Endothelial cell of umbilical vein (primary cell): ENCODE data around the gene IGSF10. TPM values are rescaled to one million over a fixed set of nuclear protein-coding genes. Genes with fewer than 3 reads are reported as not detected.

Experiments
- BruUV-seq: library from RNA; stranded (reverse); fragments of 400-500 nt; replicated peaks from 2 replicates; lab custom pipeline; 2021; lab: Mats Ljungman, UMichigan
- CTCF ChIA-PET: fragments of 300-600, 350-600 bp; sonication (Branson Sonifier 250); formaldehyde crosslinking; loops from one replicate; lab custom pipeline; 2021; ENCODE audit warnings: antibody characterized with exemption, inconsistent platforms; lab: Charles Lee
- POLR2A ChIA-PET: fragments of 300-600, 350-600 bp; sonication (Branson Sonifier 250); formaldehyde crosslinking; loops from one replicate; lab custom pipeline; 2021; ENCODE audit warnings: antibody characterized with exemption, inconsistent platforms; lab: Charles Lee
- DNase-seq: peaks from one replicate; pipeline ENCODE4 v3.0.0-alpha.2; 2011; ENCODE audit warnings: low read depth, low spot score
- FAIRE-seq: peaks from 2 replicates; lab custom pipeline; 2011; peaks lifted over from hg19 to GRCh38; lab: Jason Lieb, UNC
- H2AFZ ChIP-seq: 2 replicates; pipeline ENCODE4 v1.6.0; 2012; ENCODE audit warnings: low read depth, low read length, control low read depth, inconsistent platforms
- H3K27ac ChIP-seq: 2 replicates; pipeline ENCODE4 v1.5.1; 2011; ENCODE audit warnings: low read depth, mild to moderate bottlenecking, control low read depth, low read length, moderate library complexity; ENCODE audit not compliant: insufficient read depth
- H3K27me3 ChIP-seq, 2 experiments: 2 replicates each; pipeline versions ENCODE4 v1.6.0 to v1.6.1; 2011; ENCODE audit warnings: low read length in 2 of 2, mixed read lengths in 1 of 2; ENCODE audit not compliant: control insufficient read depth in 2 of 2, insufficient read depth in 2 of 2
- H3K36me3 ChIP-seq, 2 experiments: 2 replicates in 1 of 2; 3 replicates in 1 of 2; pipeline ENCODE4 v1.5.1; 2011; ENCODE audit warnings: low read length in 2 of 2, mild to moderate bottlenecking in 1 of 2, moderate library complexity in 1 of 2; ENCODE audit not compliant: control insufficient read depth in 2 of 2, insufficient read depth in 2 of 2; ENCODE audit errors: extremely low read depth in 1 of 2
- H3K4me1 ChIP-seq: 3 replicates; pipeline ENCODE4 v1.5.1; 2011; ENCODE audit warnings: mild to moderate bottlenecking, low read length; ENCODE audit not compliant: control insufficient read depth, insufficient read depth; ENCODE audit errors: extremely low read depth
- H3K4me2 ChIP-seq: 2 replicates; pipeline ENCODE4 v1.6.1; 2011; ENCODE audit warnings: low read length, control low read depth, mixed read lengths; ENCODE audit not compliant: insufficient read depth
- H3K4me3 ChIP-seq, 3 experiments: fragments of 200-600 bp in 1 of 3; sonication (generic), shearing (Covaris generic) in 1 of 3; replicated peaks in 1 of 3; 2 replicates each; pipeline ENCODE4 v1.5.1; 2011 to 2016; ENCODE audit warnings: control low read depth in 3 of 3, low read length in 3 of 3, mild to moderate bottlenecking in 2 of 3, inconsistent platforms in 1 of 3, low read depth in 1 of 3, moderate library complexity in 1 of 3; ENCODE audit not compliant: insufficient read depth in 1 of 3
- H3K79me2 ChIP-seq: 2 replicates; pipeline ENCODE4 v1.6.0; 2012; ENCODE audit warnings: low read length, inconsistent platforms; ENCODE audit not compliant: control insufficient read depth, insufficient read depth
- H3K9ac ChIP-seq: replicated peaks from 2 replicates; pipeline ENCODE3; 2011; ENCODE audit warnings: low read length, control low read depth; ENCODE audit not compliant: insufficient read depth; ENCODE audit errors: extremely low read depth
- H3K9me1 ChIP-seq: replicated peaks from 3 replicates; pipeline ENCODE4 v1.6.0; 2011; ENCODE audit warnings: mild to moderate bottlenecking, low read length; ENCODE audit not compliant: control insufficient read depth, insufficient read depth; ENCODE audit errors: extremely low read depth
- H3K9me3 ChIP-seq: replicated peaks from 2 replicates; pipeline ENCODE4 v1.5.1; 2012; ENCODE audit warnings: low read length, inconsistent platforms; ENCODE audit not compliant: control insufficient read depth, insufficient read depth
- H4K20me1 ChIP-seq: replicated peaks from 2 replicates; pipeline ENCODE3; 2011; ENCODE audit warnings: mild to moderate bottlenecking, low read length; ENCODE audit not compliant: control insufficient read depth, insufficient read depth; ENCODE audit errors: extremely low read depth
- EZH2 ChIP-seq: IDR thresholded peaks from 2 replicates; pipeline ENCODE4 v1.6.1; 2012; ENCODE audit warnings: borderline replicate concordance, low read depth, mild to moderate bottlenecking, moderate library complexity, low read length, inconsistent platforms; ENCODE audit not compliant: severe bottlenecking
- FOS ChIP-seq: IDR thresholded peaks from 2 replicates; pipeline ENCODE4 v1.6.1; 2011; ENCODE audit warnings: mild to moderate bottlenecking, low read length, moderate library complexity, borderline replicate concordance; ENCODE audit not compliant: insufficient read depth
- GATA2 ChIP-seq: IDR thresholded peaks from 2 replicates; pipeline ENCODE4 v1.7.0; 2011; ENCODE audit warnings: low read depth, mild to moderate bottlenecking, moderate library complexity, mixed read lengths, low read length; ENCODE audit not compliant: insufficient read length, insufficient read depth
- JUN ChIP-seq: IDR thresholded peaks from 2 replicates; pipeline ENCODE4 v1.6.1; 2011; ENCODE audit warnings: borderline replicate concordance, low read depth; ENCODE audit not compliant: insufficient read length, insufficient read depth
- MYC ChIP-seq: IDR thresholded peaks from one replicate; pipeline ENCODE4 v1.6.1; 2011; ENCODE audit warnings: mild to moderate bottlenecking, low read depth, low read length
- POLR2A ChIP-seq: IDR thresholded peaks from 2 replicates; pipeline ENCODE4 v1.6.1; 2012; ENCODE audit warnings: low read depth, mild to moderate bottlenecking, control low read depth, low read length
- POLR2AphosphoS5 ChIP-seq: IDR thresholded peaks from 2 replicates; pipeline ENCODE4 v1.6.1; 2012; ENCODE audit warnings: low read depth, mild to moderate bottlenecking, control low read depth, low read length, moderate library complexity; ENCODE audit not compliant: insufficient read depth
- dilution Hi-C: fragments of 300-500 bp; cut with MboI; formaldehyde crosslinking; loops from one replicate; pipeline ENCODE4 v1.15.0; 2019; ENCODE audit warnings: low sequenced_read_pairs; ENCODE audit not compliant: extremely low pct_ligation_motif_present
- intact Hi-C: fragments of 100-400 bp; cut with micrococcal nuclease; formaldehyde crosslinking; loops from one replicate; pipeline ENCODE4 v1.10.0; 2022
- polyA plus RNA-seq, 4 experiments: library from polyadenylated mRNA; depleted of rRNA in 3 of 4; stranded (reverse) in 3 of 4; unstranded in 1 of 4; fragments of >200 nt; gene quantifications; 2 replicates each; pipeline versions ENCODE4 v1.2.1 to v1.2.3, GENCODE V29; 2011 to 2012; ENCODE audit warnings: missing spikeins in 1 of 4
- total RNA-seq: library from RNA; stranded (reverse); gene quantifications from 2 replicates; pipeline ENCODE4 v1.2.3, GENCODE V29; 2021
- TF ChIP-seq, protein P1 (sequence below): IDR thresholded peaks from 2 replicates; pipeline ENCODE4 v1.6.1; 2011; ENCODE audit not compliant: insufficient read depth, insufficient read length
- TF ChIP-seq, protein P2 (sequence below), 2 donors: IDR thresholded peaks; 1 replicate in 1 of 2; 2 replicates in 1 of 2; pipeline ENCODE4 v1.5.1; 2011; ENCODE audit warnings: low read length in 2 of 2, mild to moderate bottlenecking in 2 of 2, moderate library complexity in 2 of 2, control low read depth in 1 of 2, inconsistent platforms in 1 of 2, low read depth in 1 of 2; ENCODE audit not compliant: insufficient read depth in 1 of 2; ENCODE audit errors: extremely low read depth in 1 of 2

The IGSF10 gene
- total and polyA plus RNA-seq, 2 donors (not counting 3 experiments of a cell fraction or from before 2014, with no cell fraction given), result 0.01 TPM; not detected in 1

DNA sequence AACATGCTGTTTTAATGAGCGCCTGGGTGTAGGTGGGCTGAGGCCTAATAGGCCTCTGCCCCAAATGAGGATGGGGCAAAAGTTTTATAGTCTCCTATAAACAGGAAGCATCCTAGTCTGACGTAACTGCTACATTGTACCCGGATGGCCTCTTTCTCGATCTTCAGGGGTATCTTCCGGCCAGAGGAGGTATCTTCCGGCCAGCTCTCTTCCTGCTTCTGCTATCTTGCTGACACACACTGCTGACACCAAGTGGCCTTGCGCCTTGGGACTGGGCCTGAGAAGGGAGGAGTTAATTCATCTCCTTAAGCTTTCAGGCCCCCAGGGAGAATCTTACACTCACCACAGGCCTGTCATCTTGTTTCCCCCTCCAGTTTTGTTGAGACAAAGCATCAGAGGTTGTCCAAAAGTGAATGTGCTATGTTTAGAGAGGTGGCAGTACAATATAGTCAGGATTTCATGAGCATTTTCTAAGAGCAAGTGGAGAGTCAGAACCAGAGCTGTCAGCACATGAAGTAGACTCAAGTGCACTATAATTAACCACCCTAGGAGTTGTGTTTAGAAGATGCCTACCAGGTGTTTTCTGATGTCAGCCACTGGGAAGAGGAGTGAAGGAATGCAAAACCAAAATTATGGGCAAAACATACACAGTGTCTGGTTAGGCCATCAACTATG lies 15.6 kb upstream of the IGSF10 start:
- dilution Hi-C loops (no loop called here), intact Hi-C loops (no loop called here)
- ChIA-PET POLR2A (no interaction called here), CTCF (interaction anchor here (8.3 kb wide), 1 partner anchor 9 kb away, joined by 47 read pairs; no protein-coding TSS in a partner anchor)
- FAIRE-seq (no peak), DNase-seq (no peak)
- H3K79me2 ChIP-seq, result no peaks in the 10 kb centered on the region
- H3K9me3 ChIP-seq, result no peaks in the 10 kb centered on the region
- no peaks in the 10 kb centered on the region for H4K20me1 ChIP-seq
- H3K9ac ChIP-seq, result no peak overlapping the region
- H3K36me3 ChIP-seq, result no peaks in the 10 kb centered on the region
- H3K9me1 ChIP-seq, result no peaks in the 10 kb centered on the region
- H3K4me3 ChIP-seq, result no peak overlapping the region
- no peak for TF ChIP-seq EZH2
- no peak for TF ChIP-seq MYC
- no peak for TF ChIP-seq JUN
- TF ChIP-seq POLR2A, result no peak
- no peak for TF ChIP-seq FOS
- TF ChIP-seq, protein P1, sequence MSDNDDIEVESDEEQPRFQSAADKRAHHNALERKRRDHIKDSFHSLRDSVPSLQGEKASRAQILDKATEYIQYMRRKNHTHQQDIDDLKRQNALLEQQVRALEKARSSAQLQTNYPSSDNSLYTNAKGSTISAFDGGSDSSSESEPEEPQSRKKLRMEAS, result no peak
- no peak for TF ChIP-seq GATA2
- TF ChIP-seq POLR2AphosphoS5, result no peak
- TF ChIP-seq, protein P2, sequence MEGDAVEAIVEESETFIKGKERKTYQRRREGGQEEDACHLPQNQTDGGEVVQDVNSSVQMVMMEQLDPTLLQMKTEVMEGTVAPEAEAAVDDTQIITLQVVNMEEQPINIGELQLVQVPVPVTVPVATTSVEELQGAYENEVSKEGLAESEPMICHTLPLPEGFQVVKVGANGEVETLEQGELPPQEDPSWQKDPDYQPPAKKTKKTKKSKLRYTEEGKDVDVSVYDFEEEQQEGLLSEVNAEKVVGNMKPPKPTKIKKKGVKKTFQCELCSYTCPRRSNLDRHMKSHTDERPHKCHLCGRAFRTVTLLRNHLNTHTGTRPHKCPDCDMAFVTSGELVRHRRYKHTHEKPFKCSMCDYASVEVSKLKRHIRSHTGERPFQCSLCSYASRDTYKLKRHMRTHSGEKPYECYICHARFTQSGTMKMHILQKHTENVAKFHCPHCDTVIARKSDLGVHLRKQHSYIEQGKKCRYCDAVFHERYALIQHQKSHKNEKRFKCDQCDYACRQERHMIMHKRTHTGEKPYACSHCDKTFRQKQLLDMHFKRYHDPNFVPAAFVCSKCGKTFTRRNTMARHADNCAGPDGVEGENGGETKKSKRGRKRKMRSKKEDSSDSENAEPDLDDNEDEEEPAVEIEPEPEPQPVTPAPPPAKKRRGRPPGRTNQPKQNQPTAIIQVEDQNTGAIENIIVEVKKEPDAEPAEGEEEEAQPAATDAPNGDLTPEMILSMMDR (IDR thresholded peaks at IDR 0.05; ENCODE audit: extremely low read depth in 1 of 2, insufficient read depth in 1 of 2, low read depth in 1 of 2, low read length in 2 of 2), result no peak
- BruUV-seq, result no TSS peak
- H3K4me2 ChIP-seq, result no peak overlapping the region
- peak overlapping the region; percentile 50 for H2AFZ ChIP-seq
- no peak overlapping the region for H3K27ac ChIP-seq
- H3K27me3 ChIP-seq, result peaks cover 0 to 2% of the 10 kb centered on the region in 2 experiments
- no peaks in the 10 kb centered on the region for H3K4me1 ChIP-seq
